ENCODE data around the gene GMEB2.

GRCh38 chr20:63539441-63540370 is 87.2 kb downstream of the GMEB2 start:
- TF ChIP-seq CTCF (IDR thresholded peaks at IDR 0.05) (no peak), ZFX (IDR thresholded peaks at IDR 0.05; ENCODE audit: borderline replicate concordance) (no peak)

Measured in 22Rv1 (cell line).